IPS DF 4.7 (cell line): ENCODE results near the gene ATXN1.
"Not testable (repeated sequence)": the region's sequence is repeated elsewhere in the genome, so short reads cannot be mapped to it uniquely, and the experiment has no call there.

Experiments
- DNase-seq: peaks from one replicate; pipeline ENCODE4 v3.0.0-alpha.2; 2013; ENCODE audit warnings: low spot score; ENCODE audit errors: extremely low read depth

Gene ATXN1

DNA sequence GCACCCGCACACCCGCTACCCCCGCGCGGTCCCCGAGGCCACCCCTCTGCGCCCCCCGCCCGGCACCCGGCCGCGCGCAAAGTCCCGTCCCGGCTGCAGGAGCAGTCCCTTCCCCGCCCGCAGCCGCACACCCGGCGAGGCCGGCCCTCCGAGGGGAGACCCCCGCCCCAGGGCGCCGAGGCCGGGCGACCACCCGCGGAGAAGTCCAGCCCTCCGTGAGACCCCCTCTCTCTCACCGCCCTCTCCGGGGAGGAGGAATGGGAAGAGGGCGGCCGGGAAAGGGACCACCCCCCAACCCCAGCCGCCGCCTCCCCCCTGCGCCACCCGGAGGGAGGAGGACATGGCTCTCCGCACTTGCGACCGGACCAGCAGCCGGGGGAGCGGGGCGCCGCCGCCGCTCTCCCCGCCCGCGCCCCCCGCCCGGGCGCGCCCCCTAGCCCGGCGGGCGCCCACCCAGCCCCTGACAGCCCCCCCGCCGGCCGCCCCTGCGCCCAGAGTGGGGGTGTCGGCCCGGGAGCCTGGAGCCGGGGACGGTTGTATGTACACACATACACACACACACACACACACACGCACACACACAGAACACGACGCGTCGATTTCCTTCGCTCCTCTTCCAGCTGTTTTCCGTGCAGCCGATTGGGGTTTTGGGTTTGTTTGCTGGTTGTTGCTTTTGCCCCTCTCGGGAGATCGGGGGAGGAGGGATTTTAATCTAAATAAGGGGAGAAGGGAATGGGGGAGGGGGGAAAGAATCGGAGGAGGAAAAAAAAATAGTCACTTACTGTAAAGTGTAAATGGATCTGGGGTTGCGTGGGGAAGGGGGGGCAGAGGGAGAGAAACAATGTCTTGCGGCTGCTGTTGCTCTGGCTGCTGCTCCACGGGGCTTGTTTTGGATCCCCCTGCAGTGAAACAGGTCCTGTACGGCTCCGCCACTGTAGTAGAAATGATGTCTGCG lies at the start of gene ATXN1:
Gene ATXN1 (minus strand): TSS at position 945 of the 955 bp plus-strand sequence.
- DNase-seq: no peak

DNA sequence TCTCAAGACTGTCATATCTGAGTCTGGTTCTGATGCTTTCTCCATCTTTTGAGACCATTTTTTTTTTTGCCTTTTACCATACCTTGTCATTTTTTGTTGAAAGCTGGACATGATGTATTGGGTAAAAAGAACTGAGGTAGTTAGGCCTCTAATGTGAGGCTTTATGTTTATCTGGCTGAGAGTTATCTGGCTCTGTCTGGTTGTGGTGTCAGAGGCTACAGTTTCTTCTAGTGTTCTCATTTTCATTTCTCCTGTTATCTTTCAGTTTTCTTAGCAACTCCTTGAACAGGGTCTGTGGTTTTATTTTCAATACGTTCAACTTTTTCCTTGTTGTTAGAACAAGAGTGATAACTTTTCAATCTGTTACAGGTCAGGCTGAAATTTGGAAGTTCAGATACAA lies 49.2 kb upstream of the ATXN1 start:
- no peak for DNase-seq

DNA sequence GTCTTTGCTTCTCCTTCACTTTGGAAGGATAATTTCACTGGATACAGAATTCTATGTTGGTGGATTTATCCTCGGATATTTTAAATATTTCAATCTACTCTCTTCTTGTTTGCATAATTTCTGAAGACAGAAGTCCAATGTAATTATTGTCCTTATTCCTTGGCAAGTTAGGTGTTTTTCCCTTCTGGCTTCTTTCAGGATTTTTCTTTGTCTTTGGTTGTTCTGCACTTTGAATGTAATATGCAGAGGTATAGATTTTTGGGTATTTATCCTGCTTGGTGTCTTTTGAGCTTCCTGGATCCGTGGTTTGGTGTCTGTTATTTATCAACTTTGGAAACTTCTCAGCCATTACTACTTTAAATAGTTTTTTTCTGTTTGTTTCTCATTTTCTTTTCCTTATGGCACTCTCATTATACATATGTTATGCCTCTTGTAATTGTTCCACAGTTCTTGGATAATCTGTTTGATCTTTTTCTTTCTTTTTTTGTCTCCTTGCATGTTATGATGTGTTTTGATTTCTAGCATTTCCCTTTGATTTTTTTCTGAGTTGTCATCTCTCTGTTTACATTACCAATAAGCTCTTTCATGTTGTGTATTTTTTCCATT lies 48.6 kb upstream of the ATXN1 start:
- DNase-seq: no peak

DNA sequence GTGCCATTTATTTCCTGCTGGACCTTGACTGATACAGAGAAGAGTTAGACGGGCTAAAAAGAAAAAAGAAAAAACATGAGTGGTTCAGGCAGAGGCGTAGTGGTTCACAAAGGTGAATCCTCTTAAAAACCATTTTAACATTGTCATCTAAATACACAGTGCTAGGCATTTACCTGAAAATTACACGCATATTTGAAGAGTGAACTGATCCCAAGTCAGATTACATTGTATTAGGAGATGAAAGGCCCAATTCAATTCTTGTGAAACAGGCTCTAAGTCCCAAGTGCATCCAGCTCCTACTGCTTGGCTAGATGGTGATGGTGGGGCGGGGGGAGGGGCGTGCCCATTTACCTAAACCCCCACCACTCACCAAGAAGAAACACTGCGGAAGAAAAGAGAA lies 46.7 kb upstream of the ATXN1 start:
- DNase-seq: no peak

DNA sequence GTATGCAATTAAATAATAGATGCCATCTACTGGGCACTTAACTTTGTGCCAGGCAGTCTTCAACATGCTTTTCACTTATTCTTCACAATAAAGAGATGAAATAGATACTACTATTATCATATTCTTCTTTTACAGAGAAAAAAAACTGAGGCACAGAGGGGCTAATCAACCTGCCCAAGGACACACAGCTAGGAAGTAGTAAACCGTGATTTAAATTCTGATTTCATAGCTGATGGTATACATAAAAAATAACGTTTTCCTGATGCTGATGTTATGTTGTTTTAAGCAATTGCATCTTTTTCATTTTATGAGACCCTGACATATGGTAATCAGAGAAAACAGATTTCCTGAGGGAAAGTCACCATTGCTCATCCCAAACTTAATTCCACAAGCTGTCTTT lies 45.1 kb upstream of the ATXN1 start:
- DNase-seq: no peak

DNA sequence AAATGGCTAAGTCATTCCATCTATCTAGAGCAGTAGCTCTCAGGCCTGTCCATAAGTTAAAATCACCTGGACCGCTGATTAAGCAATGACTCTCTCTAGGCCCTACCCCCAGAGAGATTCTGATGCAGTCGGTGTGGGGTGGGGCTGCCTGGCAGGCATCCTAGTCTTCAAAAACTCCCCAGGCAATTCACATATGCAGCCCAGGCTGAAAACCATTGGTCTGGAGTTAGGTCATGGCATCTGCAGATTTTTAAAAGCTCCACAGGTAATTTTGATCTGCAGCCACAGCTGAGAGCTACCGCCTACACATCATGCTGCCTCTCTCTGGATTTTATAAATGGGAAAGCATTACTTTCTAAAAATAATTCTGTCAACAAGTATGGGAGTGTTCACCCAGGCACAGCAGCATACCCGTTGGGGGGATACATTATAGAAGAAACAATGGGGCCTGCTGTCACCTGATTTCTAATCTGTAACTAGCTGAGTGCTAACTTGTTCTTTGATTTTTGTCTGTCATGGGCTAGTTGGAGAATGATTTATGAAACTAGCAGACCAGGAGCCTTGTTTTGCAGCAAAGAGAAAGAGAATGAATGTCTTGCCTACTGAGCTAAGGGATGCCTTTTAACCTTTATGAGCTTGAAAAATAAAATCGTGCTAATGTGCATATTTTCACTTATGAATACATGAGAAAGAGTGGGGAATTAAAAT lies 44.1 kb upstream of the ATXN1 start:
- DNase-seq: no peak

DNA sequence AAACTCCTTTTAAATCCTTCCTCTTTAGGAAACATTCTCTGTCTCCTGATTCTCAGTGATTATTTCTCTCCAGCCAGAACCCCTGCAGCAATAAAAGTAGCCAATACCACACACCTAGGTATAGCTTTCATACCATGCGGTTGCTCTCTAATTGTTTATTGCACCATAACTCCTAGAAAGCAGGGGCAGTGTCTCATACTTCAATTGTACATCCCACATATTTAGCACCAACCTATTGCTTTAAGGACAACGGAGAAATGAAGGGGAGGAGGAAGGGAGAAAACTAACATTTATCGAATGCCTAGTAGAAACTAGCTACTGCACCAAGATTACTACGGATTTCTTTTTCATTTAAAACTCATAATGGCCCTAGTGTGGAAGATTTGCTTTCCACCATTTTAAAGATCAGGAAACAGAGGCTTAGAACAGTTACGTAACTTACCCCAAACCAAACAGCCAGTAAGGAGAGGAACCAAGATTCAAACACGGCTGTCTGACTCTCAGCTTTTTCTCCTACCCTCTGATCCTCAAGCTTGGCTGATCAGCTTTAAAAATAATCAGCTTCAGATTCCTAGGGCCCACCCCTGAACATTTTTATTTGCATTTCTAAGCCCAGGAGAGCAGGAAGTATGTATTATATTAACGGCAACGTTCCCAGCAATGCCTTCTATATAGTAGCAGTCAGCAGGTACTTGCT lies 43.4 kb upstream of the ATXN1 start:
- no peak for DNase-seq

DNA sequence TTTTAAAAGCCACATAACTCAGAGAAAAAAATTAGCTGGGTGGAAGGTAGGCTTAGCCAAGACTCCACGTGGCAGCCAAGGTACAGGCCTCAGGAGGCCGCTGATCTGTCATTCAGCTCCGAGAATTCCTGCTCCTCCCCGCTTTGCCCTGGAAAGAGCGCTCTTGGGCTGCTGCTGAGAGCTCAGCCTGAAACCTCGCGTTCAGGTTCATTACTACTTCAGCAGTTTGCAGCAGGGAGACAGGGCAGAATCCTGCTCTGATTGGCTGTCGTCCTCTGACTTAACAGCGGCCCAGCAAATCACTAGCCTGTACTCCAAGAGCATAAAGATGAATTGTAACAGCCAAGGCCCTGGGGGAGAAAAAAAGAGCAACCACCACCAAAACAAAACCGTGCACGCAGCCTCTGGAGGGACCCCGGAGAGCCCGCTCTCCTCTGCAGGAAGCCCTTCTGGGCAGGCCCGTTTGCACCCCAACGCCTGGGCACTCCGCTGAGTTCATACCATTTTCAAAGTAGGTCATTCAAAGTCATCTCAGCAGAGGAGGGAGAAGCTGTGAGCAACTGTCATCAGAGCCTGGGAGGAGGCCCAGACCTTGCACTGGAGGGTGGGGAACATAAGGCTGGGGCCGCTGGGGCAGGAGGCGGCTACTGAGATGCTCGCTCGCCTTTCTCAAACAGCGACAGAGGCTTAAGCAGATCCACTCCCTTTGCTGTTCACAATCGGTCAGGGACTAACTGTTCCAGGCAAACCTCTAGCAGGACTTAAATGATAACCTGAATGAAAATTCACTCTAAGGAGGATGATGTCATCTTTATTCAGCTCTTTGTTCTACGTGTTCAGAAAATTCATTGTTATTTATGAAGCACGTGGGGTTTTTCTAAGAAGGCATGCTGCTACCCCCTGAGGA lies 42.3 kb upstream of the ATXN1 start:
- DNase-seq: peak; percentile 88

DNA sequence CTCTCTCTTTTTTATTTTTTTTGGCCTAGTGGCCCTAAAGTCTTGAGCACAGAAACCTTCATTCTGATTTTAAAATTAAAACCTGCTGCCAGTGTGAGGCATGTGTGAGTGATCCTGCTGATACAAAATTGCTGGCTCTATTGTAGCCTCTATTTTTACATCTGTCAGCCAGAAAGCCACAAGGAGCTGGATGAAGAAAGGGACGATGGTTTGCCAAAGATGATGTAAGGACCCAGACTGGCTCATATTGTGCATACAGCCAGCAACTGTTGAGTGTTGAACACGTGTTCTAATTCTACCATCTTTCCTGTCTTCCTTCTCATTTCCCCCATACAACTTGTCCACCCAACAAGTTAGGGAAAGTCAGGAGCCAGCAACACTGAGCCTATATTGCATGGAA lies 40.8 kb upstream of the ATXN1 start:
- no peak for DNase-seq

DNA sequence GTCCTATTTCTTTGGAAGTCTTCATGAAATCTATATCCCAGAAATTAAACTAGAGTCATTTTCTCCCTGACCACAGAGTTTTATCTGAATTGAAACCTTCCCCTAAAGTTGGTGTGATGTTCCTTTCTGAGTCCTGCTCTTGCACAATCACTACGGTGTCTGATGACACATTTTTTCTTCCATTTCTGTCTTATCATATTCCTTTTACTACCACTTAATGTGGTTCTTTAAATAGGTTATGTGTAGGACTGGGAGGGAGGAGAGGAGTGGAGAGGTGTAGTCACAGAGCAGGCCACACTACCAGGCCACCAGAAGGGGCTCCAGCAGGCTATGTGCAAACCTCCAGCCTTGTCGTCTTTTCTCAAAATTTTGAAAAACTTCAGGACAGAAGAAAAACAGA lies 39.7 kb upstream of the ATXN1 start:
- no peak for DNase-seq

DNA sequence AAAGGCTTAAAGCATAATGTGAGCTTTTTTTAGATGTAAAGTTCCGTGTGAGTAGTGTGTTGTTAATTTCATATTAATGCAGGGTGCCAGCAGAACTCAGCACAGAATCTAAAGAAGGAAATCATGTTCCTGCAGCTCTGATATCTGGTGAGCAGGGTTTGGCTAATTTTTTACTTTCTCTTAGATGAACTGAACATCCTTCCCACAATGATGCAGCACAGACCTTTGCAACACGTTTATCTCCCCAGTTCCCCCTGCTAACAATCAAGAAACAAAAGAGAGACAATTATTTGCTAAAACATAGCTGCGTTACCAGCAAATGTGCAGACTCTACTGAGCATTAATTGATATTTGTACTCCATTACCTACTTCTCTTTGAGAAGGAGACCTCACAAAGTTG lies 39.1 kb upstream of the ATXN1 start:
- DNase-seq: no peak

DNA sequence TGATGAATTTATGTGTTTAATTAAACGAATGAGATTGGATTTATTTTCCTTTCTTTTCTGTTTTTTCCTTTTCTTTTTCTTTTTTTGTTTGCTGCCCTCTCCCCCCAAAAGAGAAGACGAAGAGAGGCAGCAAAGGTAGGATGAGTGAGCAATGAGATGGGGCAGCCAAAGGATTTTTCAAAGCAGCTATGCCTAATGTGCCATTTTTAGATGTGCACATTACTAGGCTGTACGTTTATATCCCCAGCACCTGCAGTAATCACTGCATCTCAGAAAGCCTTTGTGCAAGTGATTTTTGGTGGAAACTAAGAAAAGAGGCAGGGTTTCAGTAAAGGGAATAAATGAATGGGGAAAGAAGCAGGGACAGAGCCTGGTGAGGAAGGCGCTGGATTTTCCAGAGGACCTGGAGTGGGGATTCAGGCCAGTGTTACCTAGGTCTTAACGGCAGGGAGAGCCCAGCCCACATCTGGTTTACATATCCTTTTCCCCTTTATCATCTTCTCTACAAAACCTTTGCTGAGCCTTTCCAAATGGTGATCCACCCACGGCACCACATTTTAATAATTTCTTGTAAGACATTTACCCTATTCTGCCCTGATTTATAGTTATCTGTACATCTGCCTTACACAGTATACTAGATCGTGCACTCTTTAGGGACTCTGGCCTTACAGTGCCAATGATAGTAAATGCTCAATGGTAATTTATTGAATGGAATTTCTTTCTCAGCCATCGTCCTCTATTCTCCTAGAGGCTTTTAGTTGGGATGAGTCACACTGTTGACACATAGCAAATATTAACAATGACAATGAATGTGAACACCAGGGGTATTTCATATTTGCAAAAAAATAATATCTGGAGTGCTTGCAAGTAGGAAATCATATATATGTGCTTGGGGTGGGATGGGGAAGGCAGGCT lies 38.3 kb upstream of the ATXN1 start:
- no peak for DNase-seq

DNA sequence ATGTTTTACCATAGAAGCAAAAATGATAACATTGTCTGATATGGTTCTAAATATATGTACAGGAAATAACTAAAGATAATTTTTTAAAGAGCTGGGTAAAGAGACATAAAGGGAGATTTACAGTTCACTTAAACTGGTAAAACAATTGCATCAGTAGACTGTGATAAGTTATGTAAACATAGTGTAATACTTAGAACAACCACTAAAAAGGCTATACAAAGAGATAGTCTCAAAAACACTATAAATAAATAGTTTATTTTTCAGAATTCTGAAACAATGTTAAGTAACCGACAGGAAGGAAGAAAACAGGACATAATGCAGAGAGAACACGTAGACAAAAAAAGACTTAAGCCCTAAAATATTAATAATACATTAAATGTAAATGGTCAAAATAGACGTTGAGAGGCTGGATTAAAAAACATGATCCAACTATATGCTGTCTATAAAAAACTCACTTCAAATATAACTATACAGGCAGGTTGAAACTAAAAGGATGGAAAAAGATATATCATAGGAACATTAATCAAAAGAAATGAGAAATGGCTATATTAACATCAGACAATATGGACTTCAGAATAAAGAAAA lies 32.7 kb upstream of the ATXN1 start:
- no peak for DNase-seq

DNA sequence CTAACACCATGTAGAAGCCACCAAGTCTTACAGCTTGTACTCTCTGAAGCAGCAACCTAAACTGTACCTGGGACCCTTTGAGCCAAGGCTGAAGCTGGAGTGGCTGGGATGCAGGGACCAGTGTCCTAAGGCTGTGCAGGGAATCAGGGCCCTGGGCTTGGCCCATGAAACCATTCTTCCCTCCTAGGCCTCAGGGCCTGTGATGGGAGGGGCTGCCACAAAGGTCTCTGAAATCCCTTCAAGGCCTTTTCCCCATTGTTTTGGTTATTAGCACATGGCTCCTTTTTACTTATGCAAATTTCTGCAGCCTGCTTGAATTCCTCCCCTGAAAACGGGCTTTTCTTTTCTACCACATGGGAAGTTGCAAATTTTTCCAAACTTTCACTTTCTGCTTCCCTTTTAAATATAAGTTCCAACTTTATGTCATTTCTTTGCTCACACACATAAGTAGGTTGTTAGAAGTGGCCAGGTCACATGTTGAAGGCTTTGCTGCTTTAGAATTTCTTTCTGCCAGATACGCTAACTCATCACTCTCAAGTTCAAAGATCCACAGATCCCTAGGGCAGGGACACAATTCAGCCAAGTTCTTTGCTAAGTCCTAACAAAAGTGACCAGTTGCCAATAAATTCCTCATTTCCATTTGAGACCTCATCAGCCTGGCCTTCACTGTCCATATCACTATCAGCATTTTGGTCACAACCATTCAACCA lies 28.2 kb upstream of the ATXN1 start:
- DNase-seq: no peak

DNA sequence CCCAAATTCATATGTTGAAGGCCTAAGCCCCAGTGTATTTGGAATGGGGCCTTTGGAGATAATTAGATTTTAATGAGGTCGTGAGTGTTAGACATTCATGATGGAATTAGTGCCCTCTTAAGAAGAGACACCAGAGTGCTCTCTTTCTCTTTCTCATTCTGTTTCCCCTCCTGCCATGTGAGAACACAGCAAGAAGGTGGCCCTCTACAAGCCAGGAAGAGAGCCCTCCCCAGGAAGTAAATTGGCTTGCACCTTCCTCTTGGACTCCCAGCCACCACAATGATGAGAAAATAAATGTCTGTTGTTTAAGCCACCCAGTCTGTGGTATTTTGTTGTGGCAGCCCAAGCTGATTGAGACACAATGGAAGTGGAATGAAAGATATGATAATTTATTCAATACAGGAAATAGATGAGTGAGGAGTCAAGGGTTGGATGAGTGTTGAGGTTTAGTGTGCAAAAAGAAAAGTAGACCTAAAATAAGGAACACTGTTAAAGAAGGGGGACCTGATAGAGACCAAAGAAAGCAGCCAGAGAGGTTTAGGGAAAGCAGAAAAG lies 25.9 kb upstream of the ATXN1 start:
- no peak for DNase-seq

DNA sequence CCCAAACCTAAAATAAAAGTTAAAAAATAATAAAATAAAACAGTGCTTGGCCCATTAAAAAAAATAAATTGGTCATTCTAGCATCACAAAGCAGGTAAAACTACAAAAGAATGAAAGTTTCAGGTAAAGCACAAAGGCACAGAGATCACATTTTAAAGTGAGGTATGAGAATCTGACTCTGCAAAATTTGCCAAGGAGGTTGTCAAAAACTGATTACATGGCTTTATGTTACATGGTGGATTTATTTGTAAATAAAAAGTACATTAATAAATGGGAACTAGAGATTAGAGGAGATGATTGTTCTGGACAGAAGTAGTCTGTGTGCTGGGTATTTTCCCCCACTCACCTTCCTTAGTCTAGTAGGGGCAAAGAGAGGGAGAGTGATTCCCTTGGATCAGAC lies 24.2 kb upstream of the ATXN1 start:
- no peak for DNase-seq

DNA sequence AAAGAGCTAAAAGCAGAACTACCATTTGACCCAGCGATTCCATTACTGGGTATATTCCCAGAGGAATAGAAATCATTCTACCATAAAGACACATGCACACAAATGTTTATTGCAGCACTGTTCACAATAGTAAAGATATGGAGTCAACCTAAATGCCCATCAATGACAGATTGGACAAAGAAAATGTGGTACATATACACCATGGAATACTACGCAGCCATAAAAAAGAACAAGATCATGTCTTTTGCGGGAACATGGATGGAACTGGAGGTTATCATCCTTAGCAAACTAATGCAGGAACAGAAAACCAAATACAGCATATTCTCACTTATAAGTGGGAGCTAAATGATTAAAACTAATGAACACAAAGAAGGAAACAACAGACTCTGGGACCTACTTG lies 23.7 kb upstream of the ATXN1 start:
- not testable (repeated sequence) for DNase-seq

DNA sequence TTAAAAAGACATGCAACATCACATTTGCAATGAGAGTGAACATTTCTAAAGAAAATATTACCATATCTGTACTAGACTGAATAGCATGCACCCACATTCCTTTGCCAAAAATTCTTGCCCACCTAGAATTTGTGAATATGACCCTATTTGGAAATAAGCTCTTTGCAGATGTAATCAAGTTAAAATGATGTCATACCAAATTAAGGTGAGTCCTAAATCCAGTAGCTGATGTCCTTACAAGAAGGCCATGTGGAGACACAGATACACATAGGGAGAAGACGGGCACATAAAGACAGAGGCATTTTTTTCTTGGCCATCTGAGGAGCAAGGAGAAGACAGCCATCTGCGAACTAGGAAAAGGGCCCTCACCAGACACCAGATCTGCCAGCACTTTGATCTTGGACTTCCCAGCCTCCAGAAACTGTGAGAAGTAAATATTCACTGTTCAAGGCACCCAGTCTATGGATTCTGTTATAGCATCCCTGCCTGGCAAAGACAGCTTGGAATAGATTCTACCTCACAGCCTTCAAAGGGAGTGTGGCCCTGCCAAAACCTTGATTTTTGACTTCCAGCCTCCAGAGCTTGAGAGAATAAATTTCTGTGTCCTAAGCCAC lies 22.8 kb upstream of the ATXN1 start:
- no peak for DNase-seq
